Mesenchymal stem cell (in vitro differentiated cells and primary cell): ENCODE results near the gene ELFN1.

Experiments
- DNase-seq: peaks from one replicate; pipeline ENCODE4 v3.0.0-alpha.2; 2013
- H2AFZ ChIP-seq: one replicate; pipeline ENCODE4 v1.6.1; 2013; ENCODE audit warnings: low read depth, mild to moderate bottlenecking, control low read depth, inconsistent platforms, low read length, moderate library complexity
- H2AK5ac ChIP-seq: 2 replicates; pipeline ENCODE4 v1.6.1; 2013; ENCODE audit warnings: low read length, moderate library complexity, mild to moderate bottlenecking, inconsistent platforms; ENCODE audit not compliant: severe bottlenecking
- H2BK120ac ChIP-seq: one replicate; pipeline ENCODE4 v1.6.1; 2013; ENCODE audit warnings: low read depth, mild to moderate bottlenecking, inconsistent platforms, low read length, moderate library complexity
- H2BK12ac ChIP-seq, 2 experiments: one replicate each; pipeline ENCODE4 v1.6.1; 2013; ENCODE audit warnings: inconsistent platforms in 2 of 2, low read length in 2 of 2, mild to moderate bottlenecking in 2 of 2, moderate library complexity in 2 of 2, control low read depth in 1 of 2
- H2BK15ac ChIP-seq: one replicate; pipeline ENCODE4 v1.6.1; 2013; ENCODE audit warnings: mild to moderate bottlenecking, low read depth, inconsistent platforms; ENCODE audit not compliant: poor library complexity, severe bottlenecking
- H2BK5ac ChIP-seq: 2 replicates; pipeline ENCODE4 v1.6.1; 2013; ENCODE audit warnings: low read depth, mild to moderate bottlenecking, low read length, control low read depth, inconsistent platforms; ENCODE audit not compliant: poor library complexity, severe bottlenecking
- H3K14ac ChIP-seq, 2 experiments: one replicate each; pipeline ENCODE4 v1.6.1; 2013; ENCODE audit warnings: inconsistent platforms in 2 of 2, low read length in 2 of 2, control low read depth in 1 of 2, mild to moderate bottlenecking in 1 of 2, moderate library complexity in 1 of 2
- H3K18ac ChIP-seq, 2 experiments: one replicate each; pipeline ENCODE4 v1.6.1; 2013; ENCODE audit warnings: inconsistent platforms in 2 of 2, low read length in 2 of 2, control low read depth in 1 of 2, low read depth in 1 of 2, mild to moderate bottlenecking in 1 of 2
- H3K23ac ChIP-seq, 2 experiments: one replicate each; pipeline ENCODE4 v1.6.1; 2013; ENCODE audit warnings: inconsistent platforms in 2 of 2, low read length in 2 of 2, mild to moderate bottlenecking in 2 of 2, moderate library complexity in 2 of 2, control low read depth in 1 of 2
- H3K27ac ChIP-seq: 2 replicates; pipeline ENCODE4 v1.5.1; 2013; ENCODE audit warnings: mild to moderate bottlenecking, moderate library complexity, low read length, control low read depth, inconsistent platforms; ENCODE audit not compliant: poor library complexity, severe bottlenecking
- H3K27me3 ChIP-seq, 2 experiments: 2 replicates each; pipeline versions ENCODE4 v1.6.1 to v1.7.0; 2013; ENCODE audit warnings: low read length in 2 of 2, mild to moderate bottlenecking in 2 of 2, moderate library complexity in 2 of 2, control low read depth in 1 of 2, inconsistent platforms in 1 of 2; ENCODE audit not compliant: control insufficient read depth in 1 of 2, insufficient read depth in 1 of 2
- H3K36me3 ChIP-seq, 2 experiments: 2 replicates each; pipeline versions ENCODE4 v1.6.1 to v1.7.0; 2013; ENCODE audit warnings: low read length in 2 of 2, control low read depth in 1 of 2, inconsistent platforms in 1 of 2, low read depth in 1 of 2, mild to moderate bottlenecking in 1 of 2; ENCODE audit not compliant: insufficient read depth in 2 of 2, control insufficient read depth in 1 of 2
- H3K4ac ChIP-seq, 2 experiments: one replicate each; pipeline ENCODE4 v1.6.1; 2013; ENCODE audit warnings: inconsistent platforms in 2 of 2, low read length in 2 of 2, mild to moderate bottlenecking in 2 of 2, moderate library complexity in 2 of 2, control low read depth in 1 of 2, low read depth in 1 of 2
- H3K4me1 ChIP-seq: 2 replicates; pipeline ENCODE4 v1.6.1; 2013; ENCODE audit warnings: low read depth, low read length, control low read depth; ENCODE audit not compliant: control insufficient read depth, insufficient read depth
- H3K4me2 ChIP-seq: 2 replicates; pipeline ENCODE4 v1.6.1; 2013; ENCODE audit warnings: low read length, mild to moderate bottlenecking, inconsistent platforms; ENCODE audit not compliant: poor library complexity, severe bottlenecking
- H3K4me3 ChIP-seq, 2 experiments: 2 replicates each; pipeline versions ENCODE4 v1.5.1 to v1.7.0; 2013; ENCODE audit warnings: low read length in 2 of 2, mild to moderate bottlenecking in 2 of 2, control low read depth in 1 of 2, low read depth in 1 of 2; ENCODE audit not compliant: insufficient read depth in 1 of 2
- H3K79me1 ChIP-seq: replicated peaks from 2 replicates; pipeline ENCODE4 v1.6.1; 2013; ENCODE audit warnings: mild to moderate bottlenecking, control low read depth, low read length, inconsistent platforms; ENCODE audit not compliant: poor library complexity, severe bottlenecking
- H3K9ac ChIP-seq: 2 replicates; pipeline ENCODE4 v1.7.0; 2013; ENCODE audit warnings: mild to moderate bottlenecking, low read length, moderate library complexity
- H3K9me3 ChIP-seq: 2 replicates; pipeline ENCODE4 v1.7.0; 2013; ENCODE audit warnings: mild to moderate bottlenecking, low read length; ENCODE audit not compliant: control insufficient read depth
- H4K8ac ChIP-seq: one replicate; pipeline ENCODE4 v1.6.1; 2013; ENCODE audit warnings: inconsistent platforms, mild to moderate bottlenecking, low read length, moderate library complexity
- H4K91ac ChIP-seq: one replicate; pipeline ENCODE4 v1.6.1; 2013; ENCODE audit warnings: mild to moderate bottlenecking, low read length, inconsistent platforms
- WGBS: methylation state at CpG from one replicate; pipeline ENCODE4 v1.1.7; 2013; ENCODE audit warnings: mixed read lengths; 5-methylcytosine and 5-hydroxymethylcytosine counted together

The ELFN1 gene

GRCh38 chr7:1666823-1667565 is 3.1 kb upstream of the ELFN1 start:
- H2AFZ ChIP-seq, result peak overlapping the region; percentile 10
- H2BK12ac ChIP-seq, result no peak overlapping the region
- WGBS, result under 1% methylated on average over 32 of the region's 70 CpGs
- no peaks in the 10 kb centered on the region for H3K36me3 ChIP-seq
- H3K9me3 ChIP-seq, result no peaks in the 10 kb centered on the region
- DNase-seq, result peak; percentile 20
- H3K4me3 ChIP-seq, result peak overlapping the region in 1 of 2 experiments; percentile 67
- no peak overlapping the region for H3K4ac ChIP-seq
- H4K91ac ChIP-seq, result no peak overlapping the region
- H2BK15ac ChIP-seq, result no peak overlapping the region
- H2BK5ac ChIP-seq, result no peak overlapping the region
- no peak overlapping the region for H2AK5ac ChIP-seq
- no peak overlapping the region for H3K27ac ChIP-seq
- H3K4me2 ChIP-seq, result peak overlapping the region; percentile 87
- no peaks in the 10 kb centered on the region for H3K79me1 ChIP-seq
- no peak overlapping the region for H3K9ac ChIP-seq
- peak overlapping the region; percentile 19 for H2BK120ac ChIP-seq
- peak overlapping the region in 1 of 2 experiments; percentile 80 for H3K23ac ChIP-seq
- no peak overlapping the region for H4K8ac ChIP-seq
- peak overlapping the region in 1 of 2 experiments; percentile 11 for H3K18ac ChIP-seq
- H3K14ac ChIP-seq, result no peak overlapping the region
- peaks cover 64% of the 10 kb centered on the region for H3K4me1 ChIP-seq
- H3K27me3 ChIP-seq, result peaks cover 58 to 68% of the 10 kb centered on the region in 2 experiments

DNA sequence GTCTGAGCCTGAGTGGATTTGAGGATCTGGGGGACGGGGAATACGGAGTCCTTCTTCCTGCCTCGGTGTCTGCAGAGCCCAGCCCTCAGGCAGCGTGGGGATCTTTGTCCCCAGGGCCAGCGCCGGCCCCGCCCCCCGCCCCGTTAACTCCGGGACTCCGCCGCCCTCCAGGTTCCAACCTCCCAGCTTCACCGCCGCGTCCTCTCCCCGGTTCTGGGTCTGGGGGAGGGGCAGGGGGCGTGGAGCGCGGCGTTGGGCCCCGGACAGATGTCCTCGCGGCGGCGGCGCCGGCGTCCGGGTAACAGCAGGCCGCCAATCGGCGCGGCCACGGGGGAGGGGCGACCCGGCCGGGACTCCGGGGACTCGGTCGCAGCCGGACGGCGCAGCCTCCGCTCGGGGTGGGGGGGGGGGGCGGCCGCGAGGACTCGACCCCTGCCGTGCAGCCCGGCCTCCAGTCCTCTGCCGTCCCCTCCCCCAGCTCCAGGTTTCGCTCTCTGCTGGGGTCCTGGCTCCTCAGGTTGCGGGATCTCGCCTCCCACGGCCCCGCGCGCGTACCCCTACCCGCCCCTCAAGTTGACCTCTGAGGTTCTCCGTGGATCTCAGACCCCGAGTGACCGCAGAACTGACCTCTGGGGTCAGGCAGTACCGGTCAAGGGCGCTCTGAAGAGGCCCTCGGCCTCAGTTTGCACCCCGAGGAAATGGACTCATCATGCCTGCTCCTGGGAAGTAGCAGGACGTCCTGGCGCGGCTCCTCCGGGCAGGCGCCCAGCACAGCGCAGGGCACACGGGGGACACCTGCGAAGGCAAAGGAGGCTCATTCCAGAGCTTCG is 2.3 kb upstream of the ELFN1 start:
- Histone ChIP-seq H3K14ac (no peak overlapping the region), H2AFZ (peak overlapping the region; percentile 10), H3K4me1 (peaks cover 63% of the 10 kb centered on the region), H2BK120ac (no peak overlapping the region), H3K4ac (no peak overlapping the region), H4K91ac (no peak overlapping the region), H2BK12ac (no peak overlapping the region), H3K4me2 (peak overlapping the region; percentile 87), H3K36me3 (no peaks in the 10 kb centered on the region), H4K8ac (no peak overlapping the region), H3K79me1 (no peaks in the 10 kb centered on the region), H2AK5ac (no peak overlapping the region), H3K9ac (no peak overlapping the region), H3K27me3 (peaks cover 58 to 70% of the 10 kb centered on the region in 2 experiments), H3K27ac (no peak overlapping the region), H3K23ac (peak overlapping the region in 1 of 2 experiments; percentile 80), H2BK5ac (peak overlapping the region; percentile 24), H3K18ac (peak overlapping the region in 1 of 2 experiments; percentile 11), H2BK15ac (no peak overlapping the region), H3K4me3 (peak overlapping the region; percentile 37 to 67), H3K9me3 (no peaks in the 10 kb centered on the region)
- WGBS, result 21% methylated on average over 39 of the region's 77 CpGs
- no peak for DNase-seq

GRCh38 chr7:1668396-1669063 is 1.5 kb upstream of the ELFN1 start:
- no peaks in the 10 kb centered on the region for H3K36me3 ChIP-seq
- H2AFZ ChIP-seq, result no peak overlapping the region
- H3K4me2 ChIP-seq, result no peak overlapping the region
- H2BK15ac ChIP-seq, result peak overlapping the region; percentile 23
- no peak overlapping the region for H3K27ac ChIP-seq
- H2BK5ac ChIP-seq, result peak overlapping the region; percentile 24
- no peak overlapping the region for H3K23ac ChIP-seq
- 39% methylated on average over 20 of the region's 20 CpGs for WGBS
- H3K9me3 ChIP-seq, result no peaks in the 10 kb centered on the region
- no peak overlapping the region for H3K14ac ChIP-seq
- H3K18ac ChIP-seq, result no peak overlapping the region
- no peak overlapping the region for H2AK5ac ChIP-seq
- no peak overlapping the region for H2BK12ac ChIP-seq
- no peak overlapping the region for H3K4ac ChIP-seq
- no peak overlapping the region for H4K8ac ChIP-seq
- peak overlapping the region in 1 of 2 experiments; percentile 29 for H3K4me3 ChIP-seq
- no peak overlapping the region for H3K9ac ChIP-seq
- no peaks in the 10 kb centered on the region for H3K79me1 ChIP-seq
- H3K4me1 ChIP-seq, result peaks cover 63% of the 10 kb centered on the region
- no peak overlapping the region for H2BK120ac ChIP-seq
- no peak overlapping the region for H4K91ac ChIP-seq
- peak; percentile 7 for DNase-seq
- peaks cover 54 to 66% of the 10 kb centered on the region in 2 experiments for H3K27me3 ChIP-seq
